HG02798 (cell line): ENCODE data around the gene METTL3.

Source experiments
- ATAC-seq: cut with Tn5 transposase; IDR thresholded peaks from one replicate; pipeline ENCODE4 v1.9.1; 2021; ENCODE audit warnings: mild to moderate bottlenecking; ENCODE audit not compliant: unreplicated experiment, poor library complexity

The METTL3 gene

GRCh38 chr14:21527318-21527679, 16.2 kb upstream of the METTL3 start:
- ATAC-seq = no peak

GRCh38 chr14:21526672-21527317, 15.7 kb upstream of the METTL3 start:
- ATAC-seq = peak; percentile 35

GRCh38 chr14:21525962-21526671, 15.0 kb upstream of the METTL3 start, which contains the start of gene SALL2:
TSS of gene SALL2 (minus strand) at chr14:21526346. CDS start at chr14:21526127, 219 bp downstream.
- peak; percentile 72 for ATAC-seq

- ATAC-seq = no peak
These were observed 14.4 kb upstream of the METTL3 start for GRCh38 chr14:21525571-21525961.

GRCh38 chr14:21524575-21525490, 13.7 kb upstream of the METTL3 start:
- no peak for ATAC-seq

- no peak for ATAC-seq
These were observed 12.1 kb upstream of the METTL3 start for GRCh38 chr14:21523203-21523602.

- no peak for ATAC-seq
These were observed 10.4 kb upstream of the METTL3 start for GRCh38 chr14:21521501-21521900.

GRCh38 chr14:21520767-21521166, 9.6 kb upstream of the METTL3 start:
- no peak for ATAC-seq

- ATAC-seq = no peak
These were observed 7.6 kb upstream of the METTL3 start for GRCh38 chr14:21518725-21519124.

- no peak for ATAC-seq
These were observed 3.2 kb upstream of the METTL3 start for GRCh38 chr14:21514341-21514740.

GRCh38 chr14:21509432-21510143, 1.6 kb downstream of the METTL3 start:
- no peak for ATAC-seq

GRCh38 chr14:21506557-21506956, 4.6 kb downstream of the METTL3 start:
- no peak for ATAC-seq

GRCh38 chr14:21505012-21505553, 6.1 kb downstream of the METTL3 start:
- ATAC-seq = peak; percentile 90

GRCh38 chr14:21503376-21503775, 7.8 kb downstream of the METTL3 start:
- ATAC-seq = no peak

- ATAC-seq = no peak
These were observed 9.6 kb downstream of the METTL3 start for GRCh38 chr14:21501568-21501967.

- peak; percentile 53 for ATAC-seq
These were observed 12.3 kb downstream of the METTL3 start for GRCh38 chr14:21498540-21499526.

- ATAC-seq = no peak
These were observed 14.7 kb downstream of the METTL3 start for GRCh38 chr14:21496453-21496852.

GRCh38 chr14:21494902-21495762, 16.0 kb downstream of the METTL3 start:
- ATAC-seq = no peak
